HepG2 (cell line): ENCODE data around the gene HSF4. TPM values are rescaled to one million over a fixed set of nuclear protein-coding genes. Genes with fewer than 3 reads are reported as not detected.

Experiments
- CBX5 ChIP-seq: sonication (generic); formaldehyde crosslinking; IDR thresholded peaks from 2 replicates; pipeline ENCODE4 v1.4.0; 2020; ENCODE audit warnings: missing genetic modification reagents, borderline replicate concordance
- CENPX ChIP-seq: sonication (generic); formaldehyde crosslinking; IDR thresholded peaks from 2 replicates; pipeline ENCODE4 v1.9.0; 2021; ENCODE audit warnings: mild to moderate bottlenecking, missing genetic modification reagents, moderate library complexity
- CERS6 ChIP-seq: sonication (generic); formaldehyde crosslinking; IDR thresholded peaks from 2 replicates; pipeline ENCODE4 v1.5.0; 2020; ENCODE audit warnings: missing genetic modification reagents
- HIC2 ChIP-seq: sonication (generic); formaldehyde crosslinking; IDR thresholded peaks from 2 replicates; pipeline ENCODE4 v1.9.0; 2022; ENCODE audit warnings: low read depth, missing genetic modification reagents
- ISL2 ChIP-seq: sonication (generic); formaldehyde crosslinking; IDR thresholded peaks from 2 replicates; pipeline ENCODE4 v1.5.0; 2020; ENCODE audit warnings: missing genetic modification reagents
- PAWR ChIP-seq: sonication (generic); formaldehyde crosslinking; IDR thresholded peaks from 2 replicates; pipeline ENCODE4 v1.4.0; 2020; ENCODE audit warnings: missing genetic modification reagents, mild to moderate bottlenecking, borderline replicate concordance
- REL ChIP-seq: sonication (generic); formaldehyde crosslinking; conservative IDR thresholded peaks from 2 replicates; pipeline ENCODE4 v1.8.0; 2022; ENCODE audit warnings: mild to moderate bottlenecking, missing genetic modification reagents, moderate library complexity
- SOX6 ChIP-seq, 2 experiments: fragments of 450-650 bp in 1 of 2; sonication (generic) in 1 of 2; formaldehyde crosslinking in 1 of 2; IDR thresholded peaks; 2 replicates each; pipeline versions ENCODE4 v1.4.0 to v1.6.1; 2017 to 2020; ENCODE audit warnings: antibody characterized with exemption in 1 of 2, mild to moderate bottlenecking in 1 of 2, missing genetic modification reagents in 1 of 2
- ZFY ChIP-seq: sonication (generic); formaldehyde crosslinking; IDR thresholded peaks from 2 replicates; pipeline ENCODE4 v1.4.0; 2020; ENCODE audit warnings: missing genetic modification reagents
- ZNF121 ChIP-seq: sonication (generic); formaldehyde crosslinking; IDR thresholded peaks from 2 replicates; pipeline ENCODE4 v1.5.0; 2020; ENCODE audit warnings: mild to moderate bottlenecking, missing genetic modification reagents
- ZNF207 ChIP-seq: fragments of 450-650 bp; IDR thresholded peaks from 2 replicates; pipeline ENCODE4 v1.6.1; 2016; ENCODE audit warnings: antibody characterized with exemption, borderline replicate concordance
- ZNF326 ChIP-seq: sonication (generic); formaldehyde crosslinking; IDR thresholded peaks from 2 replicates; pipeline ENCODE4 v1.4.0; 2020; ENCODE audit warnings: missing genetic modification reagents, borderline replicate concordance
- ZNF784 ChIP-seq: sonication (generic); formaldehyde crosslinking; IDR thresholded peaks from 2 replicates; pipeline ENCODE4 v1.5.1; 2020; ENCODE audit warnings: missing genetic modification reagents, mild to moderate bottlenecking, borderline replicate concordance
- polyA plus RNA-seq, 8 experiments: library from polyadenylated mRNA; depleted of rRNA in 3 of 8; stranded (reverse) in 7 of 8; unstranded in 1 of 8; fragments of >200 nt; fragmentation: Illumina TruSeq in 4 of 8; extraction: Trizol in 4 of 8; gene quantifications; 2 replicates each; pipeline versions ENCODE4 v1.2.1 to v1.2.3, GENCODE V29; 2011 to 2016; ENCODE audit warnings: low read depth in 4 of 8, missing spikeins in 1 of 8, mixed read lengths in 1 of 8; ENCODE audit not compliant: insufficient read depth in 1 of 8
- total RNA-seq, 5 experiments: library from RNA; depleted of rRNA; stranded (reverse); fragments of >200 nt; fragmentation: Illumina TruSeq; extraction: Trizol; gene quantifications; 2 replicates each; pipeline ENCODE4 v1.2.3, GENCODE V29; 2016; ENCODE audit warnings: low read depth in 1 of 5
- TF ChIP-seq, protein P1 (sequence below): sonication (generic); formaldehyde crosslinking; IDR thresholded peaks from 2 replicates; pipeline ENCODE4 v1.9.0; 2022; ENCODE audit warnings: missing genetic modification reagents, mild to moderate bottlenecking, borderline replicate concordance
- TF ChIP-seq, protein P2 (sequence below): sonication (generic); formaldehyde crosslinking; IDR thresholded peaks from 2 replicates; pipeline ENCODE4 v1.4.0; 2020; ENCODE audit warnings: missing genetic modification reagents
- TF ChIP-seq, protein P3 (sequence below): sonication (generic); formaldehyde crosslinking; IDR thresholded peaks from 2 replicates; pipeline ENCODE4 v1.4.0; 2020; ENCODE audit warnings: mild to moderate bottlenecking, missing genetic modification reagents

HSF4 gene
- total and polyA plus RNA-seq, 2 of the 13 experiments (the other 11 are each of a cell fraction or from before 2014, with no cell fraction given) = 3.5 to 16.9 TPM

GRCh38 chr16:67116388-67117311 lies 47.9 kb upstream of the HSF4 start (continued):
- no peak for TF ChIP-seq ZNF326 (CRISPR knock-in tag)
- no peak for TF ChIP-seq ZNF784 (CRISPR knock-in tag)
- TF ChIP-seq ZFY (CRISPR knock-in tag) = 0 out of 2 replicates have a peak, but pooled peaks have one; percentile 13
- TF ChIP-seq CERS6 (CRISPR knock-in tag) = no peak
- TF ChIP-seq PAWR (CRISPR knock-in tag) = no peak
- TF ChIP-seq CBX5 (CRISPR knock-in tag) = no peak
- TF ChIP-seq REL = no peak
- no peak for TF ChIP-seq ZNF207
- TF ChIP-seq, protein P1, sequence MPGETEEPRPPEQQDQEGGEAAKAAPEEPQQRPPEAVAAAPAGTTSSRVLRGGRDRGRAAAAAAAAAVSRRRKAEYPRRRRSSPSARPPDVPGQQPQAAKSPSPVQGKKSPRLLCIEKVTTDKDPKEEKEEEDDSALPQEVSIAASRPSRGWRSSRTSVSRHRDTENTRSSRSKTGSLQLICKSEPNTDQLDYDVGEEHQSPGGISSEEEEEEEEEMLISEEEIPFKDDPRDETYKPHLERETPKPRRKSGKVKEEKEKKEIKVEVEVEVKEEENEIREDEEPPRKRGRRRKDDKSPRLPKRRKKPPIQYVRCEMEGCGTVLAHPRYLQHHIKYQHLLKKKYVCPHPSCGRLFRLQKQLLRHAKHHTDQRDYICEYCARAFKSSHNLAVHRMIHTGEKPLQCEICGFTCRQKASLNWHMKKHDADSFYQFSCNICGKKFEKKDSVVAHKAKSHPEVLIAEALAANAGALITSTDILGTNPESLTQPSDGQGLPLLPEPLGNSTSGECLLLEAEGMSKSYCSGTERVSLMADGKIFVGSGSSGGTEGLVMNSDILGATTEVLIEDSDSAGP (CRISPR knock-in tag) = no peak
- TF ChIP-seq, protein P2, sequence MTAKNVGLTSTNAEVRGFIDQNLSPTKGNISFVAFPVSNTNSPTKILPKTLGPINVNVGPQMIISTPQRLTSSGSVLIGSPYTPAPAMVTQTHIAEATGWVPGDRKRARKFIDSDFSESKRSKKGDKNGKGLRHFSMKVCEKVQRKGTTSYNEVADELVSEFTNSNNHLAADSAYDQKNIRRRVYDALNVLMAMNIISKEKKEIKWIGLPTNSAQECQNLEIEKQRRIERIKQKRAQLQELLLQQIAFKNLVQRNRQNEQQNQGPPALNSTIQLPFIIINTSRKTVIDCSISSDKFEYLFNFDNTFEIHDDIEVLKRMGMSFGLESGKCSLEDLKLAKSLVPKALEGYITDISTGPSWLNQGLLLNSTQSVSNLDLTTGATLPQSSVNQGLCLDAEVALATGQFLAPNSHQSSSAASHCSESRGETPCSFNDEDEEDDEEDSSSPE (CRISPR knock-in tag) = no peak
- peak; percentile 17; the same call in 1 of the 2 replicates for TF ChIP-seq ZNF121
- no peak for TF ChIP-seq ISL2
- TF ChIP-seq, protein P3, sequence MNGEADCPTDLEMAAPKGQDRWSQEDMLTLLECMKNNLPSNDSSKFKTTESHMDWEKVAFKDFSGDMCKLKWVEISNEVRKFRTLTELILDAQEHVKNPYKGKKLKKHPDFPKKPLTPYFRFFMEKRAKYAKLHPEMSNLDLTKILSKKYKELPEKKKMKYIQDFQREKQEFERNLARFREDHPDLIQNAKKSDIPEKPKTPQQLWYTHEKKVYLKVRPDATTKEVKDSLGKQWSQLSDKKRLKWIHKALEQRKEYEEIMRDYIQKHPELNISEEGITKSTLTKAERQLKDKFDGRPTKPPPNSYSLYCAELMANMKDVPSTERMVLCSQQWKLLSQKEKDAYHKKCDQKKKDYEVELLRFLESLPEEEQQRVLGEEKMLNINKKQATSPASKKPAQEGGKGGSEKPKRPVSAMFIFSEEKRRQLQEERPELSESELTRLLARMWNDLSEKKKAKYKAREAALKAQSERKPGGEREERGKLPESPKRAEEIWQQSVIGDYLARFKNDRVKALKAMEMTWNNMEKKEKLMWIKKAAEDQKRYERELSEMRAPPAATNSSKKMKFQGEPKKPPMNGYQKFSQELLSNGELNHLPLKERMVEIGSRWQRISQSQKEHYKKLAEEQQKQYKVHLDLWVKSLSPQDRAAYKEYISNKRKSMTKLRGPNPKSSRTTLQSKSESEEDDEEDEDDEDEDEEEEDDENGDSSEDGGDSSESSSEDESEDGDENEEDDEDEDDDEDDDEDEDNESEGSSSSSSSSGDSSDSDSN = no peak
- no peak for TF ChIP-seq SOX6 (IDR thresholded peaks at IDR 0.05)
- peak; percentile 54 for TF ChIP-seq SOX6 (CRISPR knock-in tag; IDR thresholded peaks at IDR 0.05)
- no peak for TF ChIP-seq CENPX (CRISPR knock-in tag)
- no peak for TF ChIP-seq HIC2 (CRISPR knock-in tag)
